GM19043 (cell line): Measurements from ENCODE around the gene BRSK2.
"Not testable (repeated sequence)": the region's sequence is repeated elsewhere in the genome, so short reads cannot be mapped to it uniquely, and the experiment has no call there.

Experiments
- ATAC-seq: cut with Tn5 transposase; IDR thresholded peaks from one replicate; pipeline ENCODE4 v1.9.1; 2021; ENCODE audit warnings: low read depth; ENCODE audit not compliant: unreplicated experiment

BRSK2 gene

GRCh38 chr11:1389932-1390568 is at the start of gene BRSK2:
TSS of gene BRSK2 (plus strand) at chr11:1389934. CDS start at chr11:1390285, 351 bp downstream.
- ATAC-seq = no peak

DNA sequence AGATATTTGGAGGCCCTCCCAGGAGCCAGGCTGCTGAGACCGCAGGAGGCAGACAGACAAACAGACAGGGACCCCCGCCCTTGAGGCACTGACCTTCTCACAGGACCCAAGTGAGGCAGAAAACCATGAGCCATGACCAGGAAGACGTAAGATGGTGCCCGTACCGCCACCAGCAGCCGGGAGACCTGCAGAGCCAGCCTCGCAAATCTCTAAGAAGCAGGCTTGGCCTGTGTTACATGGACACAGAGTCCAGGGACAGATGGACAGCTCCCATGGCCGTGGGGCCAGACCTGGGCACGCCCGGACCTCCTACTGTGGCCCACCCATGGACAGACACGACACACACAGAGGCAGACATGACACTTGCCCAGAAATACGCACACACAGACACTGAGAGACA is 49.6 kb upstream of the BRSK2 start:
- ATAC-seq = no peak

DNA sequence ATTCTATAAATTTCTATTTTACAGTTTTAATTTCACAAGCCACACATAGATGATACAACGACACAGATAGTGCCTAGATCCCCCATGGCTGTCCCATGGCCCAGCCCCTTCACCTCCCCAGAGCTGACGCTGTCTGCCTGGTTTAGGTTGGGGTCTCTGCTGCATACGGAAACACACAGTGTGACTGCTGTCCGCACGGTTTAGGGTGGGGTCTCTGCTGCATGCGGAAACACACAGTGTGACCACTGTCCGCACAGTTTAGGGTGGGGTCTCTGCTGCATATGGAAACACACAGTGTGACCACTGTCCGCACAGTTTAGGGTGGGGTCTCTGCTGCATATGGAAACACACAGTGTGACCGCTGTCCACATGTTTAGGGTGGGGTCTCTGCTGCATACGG is 48.5 kb upstream of the BRSK2 start:
- not testable (repeated sequence) for ATAC-seq

DNA sequence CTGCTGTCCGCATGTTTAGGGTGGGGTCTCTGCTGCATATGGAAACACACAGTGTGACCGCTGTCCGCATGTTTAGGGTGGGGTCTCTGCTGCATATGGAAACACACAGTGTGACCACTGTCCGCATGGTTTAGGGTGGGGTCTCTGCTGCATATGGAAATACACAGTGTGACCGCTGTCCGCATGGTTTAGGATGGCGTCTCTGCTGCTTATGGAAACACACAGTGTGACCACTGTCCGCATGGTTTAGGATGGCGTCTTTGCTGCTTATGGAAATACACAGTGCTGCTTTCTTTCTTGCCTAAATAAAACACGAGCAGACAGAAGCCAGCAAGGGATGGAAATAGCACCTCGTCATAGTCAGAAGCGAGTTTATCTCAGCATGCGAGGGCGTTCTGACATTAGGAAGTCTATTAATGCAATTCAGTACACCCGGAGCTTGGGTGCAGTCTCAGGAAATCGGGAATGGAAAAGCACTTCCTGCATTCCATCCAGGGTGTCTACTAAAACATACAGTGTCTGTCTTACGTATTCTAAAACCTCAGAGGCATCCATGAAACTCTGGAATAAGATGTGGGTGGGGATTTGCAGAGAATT is 47.7 kb upstream of the BRSK2 start:
- no peak for ATAC-seq

DNA sequence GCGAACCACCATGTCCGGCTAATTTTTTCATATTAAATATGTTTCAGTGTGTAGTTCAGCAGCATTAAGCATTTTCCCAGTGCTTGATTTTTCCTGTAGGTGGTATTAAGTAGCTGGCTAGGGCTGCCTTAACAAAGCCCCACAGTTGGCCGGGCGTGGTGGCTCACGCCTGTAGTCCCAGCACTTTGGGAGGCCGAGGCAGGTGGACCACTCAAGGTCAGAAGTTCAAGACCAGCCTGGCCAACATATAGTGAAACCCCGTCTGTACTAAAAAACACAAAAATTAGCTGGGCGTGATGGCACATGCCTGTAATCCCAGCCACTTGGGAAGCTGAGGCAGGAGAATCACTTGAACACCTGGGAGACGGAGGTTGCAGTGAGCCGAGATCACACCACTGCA is 46.8 kb upstream of the BRSK2 start:
- no peak for ATAC-seq

DNA sequence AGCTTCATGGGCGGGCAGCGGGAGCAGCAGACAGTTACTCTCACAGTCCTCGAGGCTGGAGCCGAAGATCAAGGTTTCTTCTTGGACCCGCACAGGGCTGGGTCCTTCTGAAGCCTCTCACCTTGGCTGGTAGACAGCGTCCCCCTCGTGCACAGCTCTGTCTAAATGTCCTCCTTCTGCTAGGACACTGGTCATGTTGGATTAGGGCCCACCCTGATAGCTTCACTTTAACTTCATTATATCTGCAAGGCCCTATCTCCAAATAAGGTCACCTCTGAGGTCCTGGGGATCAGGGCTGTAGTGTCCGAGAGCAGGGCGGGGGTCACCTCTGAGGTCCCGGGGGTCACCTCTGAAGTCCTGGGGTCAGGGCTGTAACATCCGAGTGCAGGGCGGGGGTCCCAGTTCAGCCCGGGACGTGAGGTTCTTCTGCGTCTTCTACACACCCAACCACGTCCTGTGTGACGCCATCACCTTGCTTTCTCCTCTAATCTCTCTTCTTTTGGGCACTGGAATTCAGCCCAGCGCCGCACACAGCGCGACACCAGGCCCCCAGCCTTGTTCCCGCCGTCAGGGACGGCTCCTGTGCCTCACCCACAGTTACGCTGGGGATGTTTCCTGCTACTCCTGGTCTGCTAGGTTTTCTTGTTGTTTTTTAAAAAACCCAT is 46.2 kb upstream of the BRSK2 start:
- no peak for ATAC-seq

DNA sequence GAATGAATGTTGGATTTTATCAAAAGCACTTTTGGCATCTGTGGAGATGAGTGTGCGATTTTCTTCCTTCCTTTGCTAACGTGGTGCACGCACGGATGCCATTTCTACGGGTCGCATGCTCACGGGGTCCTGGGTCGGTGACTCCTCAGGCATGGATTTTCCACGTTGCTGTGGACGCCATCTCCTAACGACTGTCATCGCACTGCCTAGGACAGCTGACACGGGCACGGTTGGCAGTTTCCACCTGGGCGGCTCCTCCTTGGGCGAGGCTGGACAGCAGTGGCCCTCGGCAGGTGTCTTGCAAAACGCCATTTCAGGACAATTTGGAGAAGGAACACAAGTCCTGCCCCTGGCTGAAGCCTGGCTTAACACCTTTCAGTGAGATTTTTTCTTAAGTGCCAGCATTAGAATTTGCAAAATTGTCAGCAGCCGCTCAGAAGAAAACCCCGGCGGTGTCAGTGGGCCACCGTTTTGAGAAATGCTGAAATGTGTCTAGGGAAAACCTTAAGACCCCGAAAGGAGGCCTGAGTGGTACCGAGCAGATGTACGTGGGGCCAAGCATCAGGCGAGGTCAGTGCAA is 45.6 kb upstream of the BRSK2 start:
- ATAC-seq = no peak

DNA sequence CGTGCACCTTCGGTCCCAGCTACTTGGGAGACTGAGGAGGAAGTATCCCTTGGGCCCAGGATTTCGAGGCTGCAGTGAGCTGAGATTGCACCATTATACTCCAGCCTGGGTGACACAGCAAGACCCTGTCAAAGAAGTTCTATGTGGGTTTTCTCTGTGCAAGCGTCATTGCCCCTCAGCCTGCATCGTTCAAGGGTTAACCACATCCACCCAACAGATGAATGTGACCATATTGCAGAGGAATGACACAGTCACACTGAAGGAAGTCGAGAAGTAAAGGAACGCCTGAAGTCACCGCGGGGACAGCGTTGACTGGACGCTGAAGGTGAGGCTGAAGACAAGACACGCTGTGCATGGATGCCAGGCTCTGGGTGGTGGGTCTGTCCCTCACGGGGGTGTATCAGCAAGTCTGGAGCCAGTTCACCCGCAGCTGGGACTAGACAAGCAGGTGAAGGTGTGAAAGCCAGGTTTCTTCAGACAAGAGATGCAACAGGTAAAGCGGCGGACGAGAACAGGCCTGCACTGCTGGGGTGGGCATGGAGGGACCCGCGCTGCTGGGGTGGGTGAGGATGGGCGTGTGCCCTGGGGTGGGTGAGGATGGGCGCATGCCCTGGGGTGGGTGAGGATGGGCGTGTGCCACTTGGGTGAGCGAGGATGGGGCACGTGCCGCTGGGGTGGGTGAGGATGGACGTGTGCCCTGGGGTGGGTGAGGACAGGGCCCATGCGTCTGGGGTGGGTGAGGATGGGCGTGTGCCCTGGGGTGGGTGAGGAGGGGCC is 43.8 kb upstream of the BRSK2 start:
- no peak for ATAC-seq

GRCh38 chr11:1346669-1347390 is 42.9 kb upstream of the BRSK2 start:
- no peak for ATAC-seq

DNA sequence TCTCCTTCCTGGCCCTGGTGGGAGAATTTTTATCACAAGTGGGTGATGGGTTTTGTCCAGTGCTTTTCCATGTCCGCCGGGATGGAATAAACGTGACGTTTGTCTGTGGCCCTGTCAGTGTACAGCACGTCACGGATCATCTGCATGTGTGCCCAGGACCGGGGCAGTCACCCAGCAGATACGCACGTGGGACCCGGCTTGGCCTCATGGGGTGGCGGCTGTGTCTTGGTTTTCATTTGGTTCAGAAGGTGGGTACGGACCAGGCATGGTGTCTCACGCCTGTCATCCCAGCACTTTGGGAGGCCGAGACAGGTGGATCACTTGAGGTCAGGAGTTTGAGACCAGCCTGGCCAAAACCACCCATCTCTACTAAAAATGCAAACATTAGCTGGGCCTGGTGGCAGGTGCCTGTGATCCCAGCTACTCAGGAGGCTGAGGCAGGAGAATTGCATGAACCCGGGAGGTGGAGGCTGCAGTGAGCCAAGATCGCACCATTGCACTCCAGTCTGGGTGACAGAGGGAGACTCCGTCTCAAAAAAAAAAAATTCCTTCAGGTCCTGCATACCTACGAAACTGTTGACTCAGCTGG is 42.2 kb upstream of the BRSK2 start:
- not testable (repeated sequence) for ATAC-seq

- ATAC-seq = no peak
These were observed 41.5 kb upstream of the BRSK2 start for GRCh38 chr11:1348146-1348795.

DNA sequence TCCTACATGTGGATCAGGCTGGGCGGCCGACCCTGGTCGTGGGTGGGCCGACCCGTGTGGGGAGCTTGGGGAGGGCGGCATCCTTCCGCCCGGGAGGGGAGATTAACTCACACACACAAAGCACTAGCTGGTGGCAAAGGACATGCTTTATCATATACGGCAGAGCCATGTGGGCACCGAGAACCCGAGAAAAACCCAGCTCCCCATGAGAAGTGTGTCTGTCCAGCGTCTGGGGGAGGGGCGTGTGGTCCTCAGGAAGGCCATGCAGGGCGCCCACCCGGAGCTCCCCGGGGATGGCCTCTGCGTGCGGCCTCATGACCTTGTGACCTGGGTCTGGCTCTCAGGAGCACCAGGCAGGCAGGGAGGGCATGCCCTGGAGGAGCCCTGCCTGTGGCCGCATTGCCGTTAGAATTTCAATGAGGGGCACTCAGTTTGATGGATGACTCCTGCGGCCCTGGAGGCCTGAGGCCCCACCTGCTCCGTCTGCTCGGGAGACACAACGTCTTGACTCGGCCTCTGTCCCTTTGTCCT is 40.9 kb upstream of the BRSK2 start:
- no peak for ATAC-seq

- no peak for ATAC-seq
These were observed 40.2 kb upstream of the BRSK2 start for GRCh38 chr11:1349327-1350041.

DNA sequence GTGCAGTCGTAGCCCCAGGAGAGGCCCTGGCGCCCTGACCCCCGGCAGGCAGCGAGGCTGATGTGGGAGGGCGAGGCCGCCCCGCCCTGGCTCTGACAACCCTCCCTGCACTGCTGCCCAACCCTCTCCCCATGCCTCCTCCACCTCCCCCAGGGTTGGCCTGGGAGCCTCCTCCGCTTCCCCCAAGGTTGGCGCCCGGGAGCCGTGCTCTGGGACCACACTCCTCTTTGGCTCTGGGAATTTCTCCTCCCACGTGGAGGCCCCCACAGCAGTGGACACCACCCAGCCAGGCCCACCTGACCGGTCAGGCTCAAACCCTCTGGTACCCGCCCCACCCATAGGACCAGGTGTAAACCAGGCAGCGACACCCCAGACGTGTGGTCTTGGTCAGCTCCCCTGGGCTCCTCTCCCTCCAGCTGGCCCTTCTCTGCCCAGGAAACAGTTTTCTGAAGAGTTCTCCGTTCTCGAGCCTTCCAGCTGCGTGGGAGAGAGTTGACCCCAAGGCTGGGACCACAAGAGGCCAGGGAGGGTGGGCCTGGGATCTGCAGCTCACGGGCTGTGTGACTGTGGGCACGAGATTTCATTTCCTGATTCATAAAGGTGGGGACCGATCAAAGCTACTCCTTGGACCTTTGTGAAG is 39.5 kb upstream of the BRSK2 start:
- no peak for ATAC-seq

GRCh38 chr11:1351278-1351937 is 38.3 kb upstream of the BRSK2 start:
- ATAC-seq = no peak

DNA sequence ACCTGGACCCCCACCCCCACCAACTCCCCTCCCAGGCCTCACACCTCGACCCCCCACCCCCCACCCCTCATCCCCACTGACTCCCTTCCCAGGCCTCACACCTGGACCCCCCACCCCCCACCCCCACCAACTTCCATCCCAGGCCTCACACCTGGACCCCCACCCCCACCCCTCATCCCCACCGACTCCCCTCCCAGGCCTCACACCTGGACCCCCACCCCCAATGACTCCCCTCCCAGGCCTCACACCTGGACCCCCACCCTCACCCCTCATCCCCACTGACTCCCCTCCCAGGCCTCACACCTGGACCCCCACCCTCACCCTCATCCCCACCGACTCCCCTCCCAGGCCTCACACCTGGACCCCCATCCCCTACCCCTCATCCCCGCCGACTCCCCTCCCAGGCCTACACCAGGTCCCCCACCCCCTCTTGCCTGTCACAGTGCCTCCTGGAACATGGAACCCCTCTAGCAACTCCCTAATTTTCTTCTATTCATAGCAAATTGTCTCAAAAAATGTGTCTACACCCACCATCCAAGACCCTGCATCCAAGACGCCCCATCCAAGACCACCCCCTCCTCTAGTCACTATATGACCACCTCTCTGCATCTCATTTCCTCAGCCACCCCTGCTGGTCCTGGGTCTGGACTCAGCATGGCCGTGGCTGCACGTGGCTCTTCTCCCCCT is 36.9 kb upstream of the BRSK2 start:
- no peak for ATAC-seq
